Testis (tissue), 2 donors: ENCODE results near the gene EID2.

ENCODE experiments used
- CTCF ChIP-seq, 3 experiments: fragments of 450-650 bp in 2 of 3; fragments of 200-600 bp in 1 of 3; sonication (generic) in 1 of 3; IDR thresholded peaks; one replicate each; pipeline ENCODE4 v1.5.1; 2016 to 2019; ENCODE audit warnings: antibody characterized with exemption in 3 of 3, mild to moderate bottlenecking in 2 of 3, moderate library complexity in 1 of 3
- POLR2A ChIP-seq: fragments of 450-650 bp; IDR thresholded peaks from one replicate; pipeline ENCODE4 v1.6.1; 2017; ENCODE audit warnings: antibody characterized with exemption, mild to moderate bottlenecking, moderate library complexity

- TF ChIP-seq CTCF (IDR thresholded peaks at IDR 0.05) (no peak), POLR2A (no peak)
Observed at GRCh38 chr19:39554701-39555311, 14.8 kb upstream of the EID2 start.
